ENCODE data around the gene TRAP1.

The TRAP1 gene

GRCh38 chr16:3690980-3691720 lies 26.2 kb downstream of the TRAP1 start:
- TF ChIP-seq CTCF (IDR thresholded peaks at IDR 0.05) = no peak
- peaks cover 6 to 7% of the 10 kb centered on the region in 2 experiments for H3K4me1 ChIP-seq (ENCODE audit: control insufficient read depth in 1 of 2, insufficient read depth in 1 of 2, low read depth in 1 of 2, low read length in 1 of 2)
- no peaks in the 10 kb centered on the region for H3K27me3 ChIP-seq
- no peaks in the 10 kb centered on the region for H3K9me3 ChIP-seq
- H3K36me3 ChIP-seq = no peaks in the 10 kb centered on the region
- H3K27ac ChIP-seq = no peak overlapping the region
- H3K4me3 ChIP-seq (ENCODE audit: low read depth in 1 of 2, low read length in 1 of 2) = no peak overlapping the region

GRCh38 chr16:3690470-3690928 lies 26.8 kb downstream of the TRAP1 start:
- Histone ChIP-seq H3K27ac (no peak overlapping the region), H3K36me3 (no peaks in the 10 kb centered on the region), H3K4me1 (ENCODE audit: control insufficient read depth in 1 of 2, insufficient read depth in 1 of 2, low read depth in 1 of 2, low read length in 1 of 2) (peaks cover 6 to 7% of the 10 kb centered on the region in 2 experiments), H3K9me3 (no peaks in the 10 kb centered on the region), H3K4me3 (ENCODE audit: low read depth in 1 of 2, low read length in 1 of 2) (no peak overlapping the region), H3K27me3 (no peaks in the 10 kb centered on the region)
- peak; percentile 91 for TF ChIP-seq CTCF (IDR thresholded peaks at IDR 0.05)

DNA sequence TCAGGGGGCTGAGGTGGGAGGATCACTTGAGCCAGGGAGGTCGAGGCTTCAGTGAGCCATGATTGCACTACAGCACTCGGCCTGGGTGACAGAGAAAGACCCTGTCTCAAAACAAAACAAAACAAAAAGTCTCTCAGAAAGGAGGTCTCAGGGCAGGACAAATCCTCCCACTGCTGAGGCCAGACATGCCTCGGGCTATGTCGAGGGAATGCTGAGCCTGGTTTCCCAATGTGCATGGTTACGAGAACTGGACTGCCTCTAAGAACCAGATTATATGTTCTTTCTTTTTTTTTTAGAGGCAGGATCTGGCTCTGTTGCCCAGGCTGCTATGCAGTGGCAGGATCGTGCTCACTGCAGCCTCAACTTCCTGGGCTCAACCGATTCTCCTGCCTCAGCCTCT lies 27.6 kb downstream of the TRAP1 start:
- H3K27ac ChIP-seq = no peak overlapping the region
- H3K4me3 ChIP-seq (ENCODE audit: low read depth in 1 of 2, low read length in 1 of 2) = no peak overlapping the region
- H3K36me3 ChIP-seq = no peaks in the 10 kb centered on the region
- peaks cover 6 to 7% of the 10 kb centered on the region in 2 experiments for H3K4me1 ChIP-seq (ENCODE audit: control insufficient read depth in 1 of 2, insufficient read depth in 1 of 2, low read depth in 1 of 2, low read length in 1 of 2)
- H3K9me3 ChIP-seq = no peaks in the 10 kb centered on the region
- no peaks in the 10 kb centered on the region for H3K27me3 ChIP-seq
- TF ChIP-seq CTCF (IDR thresholded peaks at IDR 0.05) = no peak

- Histone ChIP-seq H3K27me3 (no peaks in the 10 kb centered on the region), H3K4me1 (ENCODE audit: control insufficient read depth in 1 of 2, insufficient read depth in 1 of 2, low read depth in 1 of 2, low read length in 1 of 2) (peaks cover 6 to 7% of the 10 kb centered on the region in 2 experiments)
Measured at GRCh38 chr16:3687792-3688191, 29.5 kb downstream of the TRAP1 start.

GRCh38 chr16:3687021-3687420 lies 30.3 kb downstream of the TRAP1 start:
- no peak overlapping the region for H3K27ac ChIP-seq
- no peaks in the 10 kb centered on the region for H3K9me3 ChIP-seq
- no peak overlapping the region for H3K4me3 ChIP-seq (ENCODE audit: low read depth in 1 of 2, low read length in 1 of 2)
- H3K27me3 ChIP-seq = no peaks in the 10 kb centered on the region
- no peak for TF ChIP-seq CTCF (IDR thresholded peaks at IDR 0.05)
- H3K4me1 ChIP-seq (ENCODE audit: control insufficient read depth in 1 of 2, insufficient read depth in 1 of 2, low read depth in 1 of 2, low read length in 1 of 2) = peaks cover 6 to 7% of the 10 kb centered on the region in 2 experiments
- no peaks in the 10 kb centered on the region for H3K36me3 ChIP-seq

More at GRCh38 chr16:3687792-3688191, 29.5 kb downstream of the TRAP1 start:
- Histone ChIP-seq H3K27ac (no peak overlapping the region), H3K36me3 (no peaks in the 10 kb centered on the region), H3K9me3 (no peaks in the 10 kb centered on the region), H3K4me3 (ENCODE audit: low read depth in 1 of 2, low read length in 1 of 2) (no peak overlapping the region)
- TF ChIP-seq CTCF (IDR thresholded peaks at IDR 0.05) = no peak

Data from neutrophil (primary cell).